ENCODE data around the gene GABPB2. TPM values are rescaled to one million over a fixed set of nuclear protein-coding genes. Genes with fewer than 3 reads are reported as not detected.

Gene GABPB2
- total RNA-seq, 6 donors from 2014 or later, result 6.8 to 32.5 (median 13.0) TPM

DNA sequence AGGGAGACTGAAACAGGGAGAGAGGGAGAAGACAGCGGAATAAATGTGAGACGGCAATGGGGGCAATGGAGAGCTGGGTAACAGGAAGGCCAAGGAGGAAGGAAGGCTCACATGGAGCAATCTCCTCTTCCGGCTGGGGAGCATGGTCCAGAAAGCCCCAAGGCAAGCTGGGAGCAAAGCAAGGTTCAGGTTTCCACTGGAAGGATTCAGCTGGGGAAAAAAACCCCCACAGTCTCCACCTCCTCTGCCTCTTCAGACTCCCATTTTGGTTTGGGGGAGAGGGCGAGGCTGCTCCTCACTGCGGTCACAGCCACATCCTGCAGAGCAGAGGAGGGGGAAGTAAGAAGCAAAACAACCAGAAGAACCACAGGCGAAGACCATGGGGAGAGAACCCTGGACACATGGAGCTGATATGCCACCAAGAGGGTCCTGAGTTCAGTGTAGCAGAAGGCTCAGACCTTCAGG lies 86.5 kb downstream of the GABPB2 start:
- WGBS, 2 donors, result 69 to 72% methylated on average over 6 of the region's 6 CpGs
- Histone ChIP-seq H3K27me3 (no peaks in the 10 kb centered on the region), H3K36me3 (peaks cover 9 to 38% (median 21%) of the 10 kb centered on the region in 4 donors), H3K27ac (peak overlapping the region; percentile 66 to 81 (median 74)), H3K4me3 (peak overlapping the region; percentile 14 to 50 (median 44)), H3K9me3 (no peaks in the 10 kb centered on the region), H3K4me1 (peaks cover 5 to 23% (median 11%) of the 10 kb centered on the region in 4 donors)
- TF ChIP-seq POLR2A (IDR thresholded peaks at IDR 0.05), result no peak
- TF ChIP-seq POLR2AphosphoS5 (IDR thresholded peaks at IDR 0.05), result peak in 1 of 2 donors; percentile 22
- DNase-seq (peak in 1 of 2 donors; percentile 45), ATAC-seq (ENCODE audit: low FRiP score in 2 of 2) (peak; percentile 48 to 66)

DNA sequence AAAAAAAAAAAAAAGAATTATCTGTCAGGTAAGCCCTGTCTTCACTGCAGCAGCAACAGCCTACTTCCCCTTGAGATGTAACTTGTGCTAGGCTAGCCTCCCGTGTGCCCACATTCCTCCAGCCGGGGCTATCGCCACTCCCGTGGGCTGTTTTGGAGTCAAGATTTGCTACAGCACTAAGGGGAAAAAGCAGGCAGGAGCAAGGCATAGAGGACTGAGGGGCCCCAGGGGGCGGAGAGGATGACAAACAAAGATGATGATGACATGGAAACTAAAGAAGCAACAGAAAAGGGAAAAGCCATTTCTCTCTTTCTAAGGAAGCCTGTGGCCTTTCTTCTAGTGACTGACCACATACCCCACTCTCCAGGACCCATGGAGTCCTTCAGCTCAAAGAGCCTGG lies 87.8 kb downstream of the GABPB2 start:
- peak overlapping the region; percentile 5 to 80 (median 66) for H3K27ac ChIP-seq

DNA sequence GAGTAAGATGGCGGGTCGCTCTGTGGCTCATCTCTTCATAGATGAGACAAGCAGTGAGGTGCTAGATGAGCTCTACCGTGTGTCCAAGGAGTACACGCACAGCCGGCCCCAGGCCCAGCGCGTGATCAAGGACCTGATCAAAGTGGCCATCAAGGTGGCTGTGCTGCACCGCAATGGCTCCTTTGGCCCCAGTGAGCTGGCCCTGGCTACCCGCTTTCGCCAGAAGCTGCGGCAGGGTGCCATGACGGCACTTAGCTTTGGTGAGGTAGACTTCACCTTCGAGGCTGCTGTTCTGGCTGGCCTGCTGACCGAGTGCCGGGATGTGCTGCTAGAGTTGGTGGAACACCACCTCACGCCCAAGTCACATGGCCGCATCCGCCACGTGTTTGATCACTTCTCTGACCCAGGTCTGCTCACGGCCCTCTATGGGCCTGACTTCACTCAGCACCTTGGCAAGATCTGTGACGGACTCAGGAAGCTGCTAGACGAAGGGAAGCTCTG lies 88.2 kb downstream of the GABPB2 start:
- DNase-seq, result peak in 1 of 2 donors; percentile 64
- no peaks in the 10 kb centered on the region for H3K9me3 ChIP-seq
- H3K36me3 ChIP-seq, result peaks cover 9 to 38% (median 21%) of the 10 kb centered on the region in 4 donors
- H3K4me1 ChIP-seq, result peaks cover 5 to 29% (median 11%) of the 10 kb centered on the region in 4 donors
- H3K27me3 ChIP-seq, result no peaks in the 10 kb centered on the region
- peak overlapping the region in 3 of 4 donors; percentile 56 to 80 (median 64) for H3K27ac ChIP-seq
- TF ChIP-seq, protein P1, sequence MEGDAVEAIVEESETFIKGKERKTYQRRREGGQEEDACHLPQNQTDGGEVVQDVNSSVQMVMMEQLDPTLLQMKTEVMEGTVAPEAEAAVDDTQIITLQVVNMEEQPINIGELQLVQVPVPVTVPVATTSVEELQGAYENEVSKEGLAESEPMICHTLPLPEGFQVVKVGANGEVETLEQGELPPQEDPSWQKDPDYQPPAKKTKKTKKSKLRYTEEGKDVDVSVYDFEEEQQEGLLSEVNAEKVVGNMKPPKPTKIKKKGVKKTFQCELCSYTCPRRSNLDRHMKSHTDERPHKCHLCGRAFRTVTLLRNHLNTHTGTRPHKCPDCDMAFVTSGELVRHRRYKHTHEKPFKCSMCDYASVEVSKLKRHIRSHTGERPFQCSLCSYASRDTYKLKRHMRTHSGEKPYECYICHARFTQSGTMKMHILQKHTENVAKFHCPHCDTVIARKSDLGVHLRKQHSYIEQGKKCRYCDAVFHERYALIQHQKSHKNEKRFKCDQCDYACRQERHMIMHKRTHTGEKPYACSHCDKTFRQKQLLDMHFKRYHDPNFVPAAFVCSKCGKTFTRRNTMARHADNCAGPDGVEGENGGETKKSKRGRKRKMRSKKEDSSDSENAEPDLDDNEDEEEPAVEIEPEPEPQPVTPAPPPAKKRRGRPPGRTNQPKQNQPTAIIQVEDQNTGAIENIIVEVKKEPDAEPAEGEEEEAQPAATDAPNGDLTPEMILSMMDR (IDR thresholded peaks at IDR 0.05), result no peak
- TF ChIP-seq EP300 (IDR thresholded peaks at IDR 0.05) (no peak), POLR2A (IDR thresholded peaks at IDR 0.05) (no peak), POLR2AphosphoS5 (IDR thresholded peaks at IDR 0.05) (no peak)
- H3K4me3 ChIP-seq, result peak overlapping the region in 1 of 4 donors; percentile 50
- ATAC-seq (ENCODE audit: low FRiP score in 2 of 2), result no peak
- WGBS, 2 donors, result 73 to 88% methylated on average over 13 to 22 of the region's 22 CpGs

More for the DNA sequence above, 87.8 kb downstream of the GABPB2 start:
- DNase-seq, result no peak
- WGBS, 2 donors, result 72 to 80% methylated on average over 5 of the region's 5 CpGs
- Histone ChIP-seq H3K4me1 (peaks cover 5 to 26% (median 11%) of the 10 kb centered on the region in 4 donors), H3K27me3 (no peaks in the 10 kb centered on the region), H3K36me3 (peaks cover 9 to 38% (median 21%) of the 10 kb centered on the region in 4 donors), H3K9me3 (no peaks in the 10 kb centered on the region), H3K4me3 (peak overlapping the region in 1 of 4 donors; percentile 50)
- TF ChIP-seq POLR2AphosphoS5 (IDR thresholded peaks at IDR 0.05) (no peak), POLR2A (IDR thresholded peaks at IDR 0.05) (no peak), EP300 (IDR thresholded peaks at IDR 0.05) (no peak)
- TF ChIP-seq, protein P1 (IDR thresholded peaks at IDR 0.05), result no peak
- ATAC-seq (ENCODE audit: low FRiP score in 2 of 2), result no peak

DNA sequence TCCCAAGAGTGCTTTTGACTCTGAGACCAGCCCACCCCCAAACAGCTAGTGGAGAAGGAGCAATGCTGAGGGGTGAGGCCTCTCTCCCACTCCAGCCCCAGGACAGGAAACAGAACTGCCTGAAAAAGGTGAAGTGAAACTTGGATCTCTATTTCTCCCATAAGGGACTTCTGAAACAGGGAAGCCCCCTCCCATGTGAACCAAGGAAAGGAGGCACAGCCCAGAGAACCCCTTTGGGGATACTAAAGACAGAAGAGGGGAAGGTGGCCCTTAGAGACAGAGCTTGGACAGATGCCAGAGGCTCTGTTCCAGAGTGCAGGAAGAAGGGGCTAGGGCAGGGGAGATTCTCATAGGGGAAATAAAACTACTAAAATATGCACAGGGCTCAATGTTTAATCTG lies 88.8 kb downstream of the GABPB2 start:
- TF ChIP-seq POLR2AphosphoS5 (IDR thresholded peaks at IDR 0.05) (no peak), EP300 (IDR thresholded peaks at IDR 0.05) (no peak), POLR2A (IDR thresholded peaks at IDR 0.05) (no peak)
- TF ChIP-seq, protein P1 (IDR thresholded peaks at IDR 0.05), result no peak
- DNase-seq (no peak), ATAC-seq (ENCODE audit: low FRiP score in 2 of 2) (no peak)
- no peaks in the 10 kb centered on the region for H3K27me3 ChIP-seq
- no peaks in the 10 kb centered on the region for H3K9me3 ChIP-seq
- H3K4me1 ChIP-seq, result peaks cover 7 to 32% (median 14%) of the 10 kb centered on the region in 4 donors
- no peak overlapping the region for H3K4me3 ChIP-seq
- H3K36me3 ChIP-seq, result peaks cover 9 to 38% (median 21%) of the 10 kb centered on the region in 4 donors
- H3K27ac ChIP-seq, result peak overlapping the region in 2 of 4 donors; percentile 56 to 64

DNA sequence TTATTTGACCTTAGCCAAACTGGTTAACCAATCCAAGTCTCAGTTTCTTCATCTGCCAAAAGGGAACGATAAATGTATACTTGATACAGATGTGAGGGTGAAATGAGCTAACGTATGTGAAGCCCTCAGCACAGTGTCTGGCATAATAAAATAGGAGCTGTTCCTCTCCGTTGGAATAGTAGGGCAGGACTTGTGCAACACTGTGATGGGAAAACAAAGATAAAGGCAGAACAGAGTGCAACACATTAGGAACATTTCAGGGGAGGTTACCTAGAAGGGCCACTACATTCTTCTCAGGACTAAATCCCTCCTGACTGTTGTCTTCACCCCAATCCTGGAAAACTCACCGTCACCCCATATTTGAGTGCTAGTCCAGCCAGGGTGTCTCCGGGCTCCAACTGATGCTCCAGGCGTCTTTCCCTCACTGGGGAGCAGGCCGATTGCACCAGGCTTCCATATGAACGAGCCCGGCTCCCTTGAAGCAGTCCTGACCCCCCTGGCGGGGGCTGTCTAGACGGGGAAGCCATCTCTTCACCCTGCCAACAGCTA lies 94.2 kb downstream of the GABPB2 start:
- peaks cover 18 to 35% (median 24%) of the 10 kb centered on the region in 4 donors for H3K4me1 ChIP-seq
- H3K9me3 ChIP-seq, result no peaks in the 10 kb centered on the region
- 51 to 54% methylated on average over 9 to 10 of the region's 11 CpGs for whole genome bisulfite sequencing, 2 donors
- H3K36me3 ChIP-seq, result peaks cover 6 to 43% (median 29%) of the 10 kb centered on the region in 4 donors
- peak overlapping the region; percentile 65 to 87 (median 84) for H3K27ac ChIP-seq
- peak in 1 of 2 donors; percentile 45 for ATAC-seq (ENCODE audit: low FRiP score in 2 of 2)
- H3K27me3 ChIP-seq, result no peaks in the 10 kb centered on the region
- no peak for TF ChIP-seq POLR2A (IDR thresholded peaks at IDR 0.05)
- TF ChIP-seq, protein P1 (IDR thresholded peaks at IDR 0.05), result no peak
- no peak for TF ChIP-seq EP300 (IDR thresholded peaks at IDR 0.05)
- no peak for TF ChIP-seq POLR2AphosphoS5 (IDR thresholded peaks at IDR 0.05)
- no peak for DNase-seq
- peak overlapping the region; percentile 49 to 72 (median 68) for H3K4me3 ChIP-seq

Measured in upper lobe of left lung (tissue), 6 donors.